Measurements from ENCODE around the gene IQCF6. TPM values are rescaled to one million over a fixed set of nuclear protein-coding genes. Genes with fewer than 3 reads are reported as not detected.

Gene IQCF6
- total RNA-seq, 4 donors from 2014 or later: not detected

- Histone ChIP-seq H3K9me3 (no peaks in the 10 kb centered on the region), H3K27ac (no peak overlapping the region), H3K4me3 (no peak overlapping the region), H3K36me3 (no peaks in the 10 kb centered on the region), H3K4me1 (no peaks in the 10 kb centered on the region), H3K27me3 (no peaks in the 10 kb centered on the region)
- TF ChIP-seq, protein P1, sequence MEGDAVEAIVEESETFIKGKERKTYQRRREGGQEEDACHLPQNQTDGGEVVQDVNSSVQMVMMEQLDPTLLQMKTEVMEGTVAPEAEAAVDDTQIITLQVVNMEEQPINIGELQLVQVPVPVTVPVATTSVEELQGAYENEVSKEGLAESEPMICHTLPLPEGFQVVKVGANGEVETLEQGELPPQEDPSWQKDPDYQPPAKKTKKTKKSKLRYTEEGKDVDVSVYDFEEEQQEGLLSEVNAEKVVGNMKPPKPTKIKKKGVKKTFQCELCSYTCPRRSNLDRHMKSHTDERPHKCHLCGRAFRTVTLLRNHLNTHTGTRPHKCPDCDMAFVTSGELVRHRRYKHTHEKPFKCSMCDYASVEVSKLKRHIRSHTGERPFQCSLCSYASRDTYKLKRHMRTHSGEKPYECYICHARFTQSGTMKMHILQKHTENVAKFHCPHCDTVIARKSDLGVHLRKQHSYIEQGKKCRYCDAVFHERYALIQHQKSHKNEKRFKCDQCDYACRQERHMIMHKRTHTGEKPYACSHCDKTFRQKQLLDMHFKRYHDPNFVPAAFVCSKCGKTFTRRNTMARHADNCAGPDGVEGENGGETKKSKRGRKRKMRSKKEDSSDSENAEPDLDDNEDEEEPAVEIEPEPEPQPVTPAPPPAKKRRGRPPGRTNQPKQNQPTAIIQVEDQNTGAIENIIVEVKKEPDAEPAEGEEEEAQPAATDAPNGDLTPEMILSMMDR (IDR thresholded peaks at IDR 0.05): no peak
- no peak for TF ChIP-seq POLR2A (IDR thresholded peaks at IDR 0.05)
- DNase-seq: no peak
Measured at GRCh38 chr3:51802106-51802703, 23.2 kb upstream of the IQCF6 start.

DNA sequence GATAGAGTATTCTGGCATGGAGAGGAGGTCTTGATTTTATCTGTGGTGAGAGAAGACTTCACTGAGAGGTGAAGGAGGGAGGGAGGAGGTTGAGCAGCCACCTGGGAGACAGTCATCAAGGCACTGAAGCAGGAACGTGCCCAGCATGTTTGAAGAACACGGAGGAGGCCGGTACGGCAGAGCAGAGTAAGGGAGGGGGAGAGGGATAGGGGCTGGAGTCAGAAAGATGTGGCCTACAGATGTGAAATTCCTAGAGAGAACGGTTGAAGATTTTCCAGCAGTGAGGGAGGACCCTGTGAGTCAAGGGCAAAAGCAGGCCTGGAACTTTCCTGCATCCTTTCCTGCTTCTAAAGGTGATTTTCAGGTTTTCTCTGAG lies 21.7 kb upstream of the IQCF6 start:
- H3K4me3 ChIP-seq: no peak overlapping the region
- no peaks in the 10 kb centered on the region for H3K4me1 ChIP-seq
- H3K36me3 ChIP-seq: no peaks in the 10 kb centered on the region
- no peak overlapping the region for H3K27ac ChIP-seq
- no peaks in the 10 kb centered on the region for H3K27me3 ChIP-seq
- DNase-seq: no peak
- TF ChIP-seq POLR2A (IDR thresholded peaks at IDR 0.05): no peak
- TF ChIP-seq, protein P1 (IDR thresholded peaks at IDR 0.05): no peak
- H3K9me3 ChIP-seq: no peaks in the 10 kb centered on the region

GRCh38 chr3:51799879-51800749 lies 21.1 kb upstream of the IQCF6 start:
- no peak for DNase-seq
- no peak for TF ChIP-seq POLR2A (IDR thresholded peaks at IDR 0.05)
- TF ChIP-seq, protein P1 (IDR thresholded peaks at IDR 0.05): peak; percentile 49 to 70 (median 66)
- Histone ChIP-seq H3K4me1 (no peaks in the 10 kb centered on the region), H3K9me3 (no peaks in the 10 kb centered on the region), H3K36me3 (no peaks in the 10 kb centered on the region), H3K27ac (no peak overlapping the region), H3K4me3 (no peak overlapping the region), H3K27me3 (no peaks in the 10 kb centered on the region)

DNA sequence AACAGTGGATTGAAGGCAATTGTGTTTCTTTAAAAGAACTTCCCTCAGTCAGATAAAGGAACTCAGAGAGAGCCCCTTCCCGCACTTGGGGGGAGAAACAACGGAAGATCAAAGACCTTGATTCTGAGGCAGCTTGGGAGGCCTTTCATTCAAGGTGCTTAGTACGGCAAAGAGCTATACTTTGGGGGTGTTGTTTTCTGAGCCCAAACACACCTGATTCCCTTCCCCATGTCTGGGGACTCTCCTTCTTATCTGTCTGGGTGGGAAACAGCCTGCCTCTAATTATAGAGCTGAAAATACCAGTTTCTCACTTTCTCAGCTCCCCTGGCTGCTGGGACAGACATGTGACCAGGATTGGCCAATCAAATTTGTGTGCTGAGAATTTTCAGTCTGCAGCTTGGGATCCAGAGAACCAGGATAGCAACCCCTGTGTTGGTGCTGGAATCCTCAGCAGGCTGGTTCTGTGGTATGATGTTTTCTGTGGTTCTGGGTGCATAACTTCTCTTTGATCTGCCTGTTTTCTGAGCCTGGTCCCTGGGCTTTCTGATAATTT lies 19.4 kb upstream of the IQCF6 start:
- Histone ChIP-seq H3K4me3 (no peak overlapping the region), H3K9me3 (no peaks in the 10 kb centered on the region), H3K27ac (no peak overlapping the region), H3K36me3 (no peaks in the 10 kb centered on the region), H3K27me3 (no peaks in the 10 kb centered on the region), H3K4me1 (no peaks in the 10 kb centered on the region)
- TF ChIP-seq, protein P1 (IDR thresholded peaks at IDR 0.05): no peak
- TF ChIP-seq POLR2A (IDR thresholded peaks at IDR 0.05): no peak
- no peak for DNase-seq

GRCh38 chr3:51796854-51797253 lies 17.8 kb upstream of the IQCF6 start:
- H3K9me3 ChIP-seq: no peaks in the 10 kb centered on the region
- TF ChIP-seq, protein P1 (IDR thresholded peaks at IDR 0.05): no peak
- TF ChIP-seq POLR2A (IDR thresholded peaks at IDR 0.05): no peak

More at GRCh38 chr3:51796854-51797253, 17.8 kb upstream of the IQCF6 start:
- no peak for DNase-seq
- no peak overlapping the region for H3K4me3 ChIP-seq
- H3K27ac ChIP-seq: no peak overlapping the region
- no peaks in the 10 kb centered on the region for H3K36me3 ChIP-seq
- no peaks in the 10 kb centered on the region for H3K27me3 ChIP-seq
- no peaks in the 10 kb centered on the region for H3K4me1 ChIP-seq

Data from Peyer's patch (tissue), 4 donors.